Pulmonary artery endothelial cell (primary cell): ENCODE measurements around the gene TBCD. TPM values are rescaled to one million over a fixed set of nuclear protein-coding genes. Genes with fewer than 3 reads are reported as not detected.

ENCODE experiments used
- DNase-seq: peaks from one replicate; pipeline ENCODE4 v3.0.0-alpha.2; 2011; ENCODE audit warnings: low read depth, low spot score
- total RNA-seq: library from RNA; depleted of rRNA; stranded (reverse); fragments of >200 nt; gene quantifications from 2 replicates; pipeline ENCODE4 v1.2.3, GENCODE V29; 2014

TBCD gene
- total RNA-seq, 1 donor from 2014 or later = 77.0 TPM

- no peak for DNase-seq
Observed at GRCh38 chr17:82921426-82921825, 169.6 kb downstream of the TBCD start.

DNA sequence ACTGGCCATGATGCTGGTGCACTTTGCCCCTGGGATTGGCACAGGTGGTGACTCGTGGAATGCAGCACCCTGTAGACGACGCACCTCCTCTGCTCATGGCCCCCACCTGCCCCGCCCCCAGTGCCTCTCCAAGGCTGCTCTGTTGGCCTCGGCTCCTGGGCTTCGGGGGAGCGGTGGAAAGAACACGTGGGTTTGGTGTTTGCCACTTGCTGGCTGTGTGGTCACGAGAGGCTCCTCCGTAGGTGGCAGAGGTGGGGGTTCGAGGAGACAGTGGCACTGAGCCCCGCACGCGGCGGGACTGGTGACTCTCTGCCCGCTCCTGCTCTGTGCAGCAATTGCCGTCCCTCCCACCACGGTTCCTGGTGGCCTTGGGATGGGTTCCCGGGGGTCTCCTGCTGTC, 170.8 kb downstream of the TBCD start:
- no peak for DNase-seq

DNA sequence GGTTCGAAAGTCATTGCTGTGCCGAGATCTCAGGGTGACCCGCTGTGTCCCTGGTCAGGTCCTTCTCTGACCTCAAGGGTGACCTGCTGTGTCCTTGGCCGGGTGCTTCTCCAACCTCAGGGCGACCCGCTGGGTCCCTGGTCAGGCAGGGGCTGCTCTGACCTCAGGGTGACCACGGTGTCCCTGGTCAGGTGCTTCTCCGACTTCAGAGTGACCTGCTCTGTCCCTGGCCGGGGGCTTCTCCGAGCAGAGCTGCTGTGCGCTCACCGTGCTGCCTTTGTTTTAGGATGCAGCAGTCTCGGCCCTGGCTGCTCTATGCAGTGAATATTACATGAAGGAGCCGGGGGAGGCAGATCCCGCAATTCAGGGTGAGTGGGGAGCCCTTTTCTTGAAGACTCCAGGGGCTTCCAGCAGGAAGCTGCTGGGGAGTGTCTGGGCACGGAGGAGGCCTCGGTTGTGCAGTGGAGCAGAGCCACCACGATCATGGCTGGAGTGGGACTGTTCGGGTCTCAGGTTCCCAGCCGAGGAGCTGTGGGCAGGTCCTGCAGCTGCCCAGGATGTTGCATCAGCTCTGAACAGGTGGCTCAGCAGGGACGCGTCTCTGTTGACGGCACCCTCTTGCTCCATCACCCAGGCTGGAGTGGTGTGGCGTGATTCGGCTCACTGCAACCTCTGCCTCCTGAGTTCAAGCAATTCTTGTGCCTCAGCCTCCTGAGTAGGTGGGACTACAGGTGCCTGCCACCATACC, 171.7 kb downstream of the TBCD start:
- no peak for DNase-seq

DNA sequence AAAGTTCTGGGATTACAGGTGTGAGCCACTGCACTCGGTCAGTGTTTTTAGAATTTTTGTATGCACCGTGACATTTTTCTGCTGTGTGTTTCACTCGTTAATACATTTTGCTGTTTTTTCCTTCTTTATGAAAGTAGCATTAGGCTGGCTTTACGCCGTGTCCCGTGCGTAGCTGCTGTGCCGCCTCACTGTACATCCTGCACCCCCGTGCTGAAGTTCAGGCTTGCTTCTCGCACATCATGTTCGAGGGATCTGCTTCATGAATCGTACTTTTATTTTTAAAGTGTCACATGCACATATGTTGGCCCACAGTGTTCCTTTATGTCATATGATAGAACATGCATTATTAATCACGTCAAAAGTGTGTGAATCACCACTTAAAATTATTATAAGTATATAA, 172.3 kb downstream of the TBCD start:
- DNase-seq = no peak

GRCh38 chr17:82924812-82925211, 172.9 kb downstream of the TBCD start:
- DNase-seq = no peak

- DNase-seq = no peak
Observed at GRCh38 chr17:82925336-82925735, 173.5 kb downstream of the TBCD start.

DNA sequence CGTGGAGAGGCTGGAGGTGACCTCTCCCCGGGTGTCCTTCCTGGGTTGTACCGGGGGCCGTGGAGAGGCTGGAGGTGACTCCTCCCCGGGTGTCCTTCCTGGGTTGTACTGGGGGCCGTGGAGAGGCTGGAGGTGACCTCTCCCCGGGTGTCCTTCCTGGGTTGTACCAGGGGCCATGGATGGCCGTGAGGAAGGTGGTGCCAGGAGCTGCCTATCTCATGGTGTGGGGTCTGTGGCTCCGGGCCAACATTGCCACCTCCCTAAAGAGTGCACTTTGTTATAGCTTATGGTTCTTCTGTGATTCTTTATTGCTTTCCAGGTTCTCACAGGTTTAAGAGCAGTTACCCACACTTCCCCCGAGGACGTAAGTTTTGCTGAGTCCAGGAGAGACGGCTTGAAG, 174.2 kb downstream of the TBCD start:
- DNase-seq = no peak

- no peak for DNase-seq
Observed at GRCh38 chr17:82926716-82927115, 174.9 kb downstream of the TBCD start.

DNA sequence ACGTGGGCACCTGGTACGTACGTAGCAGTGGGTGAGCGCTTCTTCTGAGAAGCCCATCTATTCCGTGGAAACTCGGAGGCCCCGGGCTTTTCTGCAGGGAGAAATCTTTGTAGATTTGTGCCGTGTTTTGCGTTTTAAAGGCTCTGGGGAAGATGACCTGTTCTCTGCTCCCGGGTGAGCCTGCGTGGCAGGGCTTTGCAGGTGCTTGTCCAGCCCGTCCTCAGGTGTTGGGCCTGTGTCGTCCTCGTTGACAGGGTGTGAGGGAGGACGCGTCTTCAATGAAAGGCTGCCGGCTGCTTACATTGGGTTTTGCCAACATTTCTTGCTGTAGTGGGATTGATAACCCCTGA, 175.4 kb downstream of the TBCD start:
- DNase-seq = no peak

- no peak for DNase-seq
Observed at GRCh38 chr17:82927661-82928601, 176.1 kb downstream of the TBCD start.

- no peak for DNase-seq
Observed at GRCh38 chr17:82929011-82929622, 177.3 kb downstream of the TBCD start.

DNA sequence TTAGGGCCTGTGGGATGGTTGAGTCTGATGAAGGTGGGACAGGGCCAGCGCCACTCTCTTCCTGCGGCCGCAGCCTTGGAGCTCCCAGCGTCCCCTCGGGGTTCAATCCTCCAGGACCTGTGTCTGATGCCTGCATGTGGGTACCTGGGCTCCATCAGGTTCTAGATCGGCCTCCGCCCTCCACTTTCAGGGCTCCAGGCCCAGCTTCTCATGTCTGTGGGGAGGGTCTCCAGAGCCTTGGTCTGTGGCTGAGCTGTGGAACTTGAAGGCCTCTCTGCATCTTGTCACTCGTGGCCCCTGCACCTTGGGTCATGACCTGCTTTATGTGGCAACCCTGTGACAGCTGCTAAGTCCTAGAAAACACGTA, 177.8 kb downstream of the TBCD start:
- no peak for DNase-seq

GRCh38 chr17:82930043-82930923, 178.4 kb downstream of the TBCD start:
- no peak for DNase-seq

DNA sequence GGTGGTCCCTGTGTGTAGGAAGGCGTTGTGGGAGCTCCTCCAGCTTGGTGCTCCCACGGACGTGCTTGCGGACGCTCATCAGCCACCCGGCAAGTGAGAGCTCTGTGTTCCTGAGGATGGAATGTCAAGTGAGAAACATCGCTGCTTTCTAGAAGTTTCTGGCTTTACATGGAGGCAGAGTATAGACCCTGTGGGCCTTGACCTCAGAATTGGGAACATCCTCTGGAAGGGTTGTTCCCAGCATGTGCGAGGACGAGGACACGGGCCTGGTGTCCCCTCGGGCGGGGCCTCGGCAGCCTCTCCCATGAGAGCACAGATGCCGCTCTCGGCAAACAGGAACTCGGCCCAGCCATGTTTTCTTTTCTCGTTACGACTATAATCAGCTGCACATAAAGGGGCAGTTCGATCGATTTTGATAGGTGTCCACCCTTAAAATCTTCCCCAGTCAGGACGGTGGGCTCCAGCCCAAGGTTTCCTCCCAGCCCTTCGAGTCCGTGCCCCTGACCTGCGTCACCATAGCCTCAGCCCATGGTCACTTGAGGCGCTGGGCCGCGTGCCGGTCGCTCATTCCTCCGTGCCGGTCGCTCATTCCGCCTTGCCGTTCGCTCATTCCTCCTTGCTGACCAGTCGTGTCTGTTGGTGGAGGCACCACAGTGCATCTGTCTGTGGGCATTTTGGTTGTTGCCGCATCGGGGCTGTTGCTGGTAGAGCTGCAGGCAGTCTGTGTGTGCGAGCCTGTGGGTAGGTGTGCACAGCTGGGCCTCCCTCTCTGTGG, 179.2 kb downstream of the TBCD start:
- DNase-seq = no peak

DNA sequence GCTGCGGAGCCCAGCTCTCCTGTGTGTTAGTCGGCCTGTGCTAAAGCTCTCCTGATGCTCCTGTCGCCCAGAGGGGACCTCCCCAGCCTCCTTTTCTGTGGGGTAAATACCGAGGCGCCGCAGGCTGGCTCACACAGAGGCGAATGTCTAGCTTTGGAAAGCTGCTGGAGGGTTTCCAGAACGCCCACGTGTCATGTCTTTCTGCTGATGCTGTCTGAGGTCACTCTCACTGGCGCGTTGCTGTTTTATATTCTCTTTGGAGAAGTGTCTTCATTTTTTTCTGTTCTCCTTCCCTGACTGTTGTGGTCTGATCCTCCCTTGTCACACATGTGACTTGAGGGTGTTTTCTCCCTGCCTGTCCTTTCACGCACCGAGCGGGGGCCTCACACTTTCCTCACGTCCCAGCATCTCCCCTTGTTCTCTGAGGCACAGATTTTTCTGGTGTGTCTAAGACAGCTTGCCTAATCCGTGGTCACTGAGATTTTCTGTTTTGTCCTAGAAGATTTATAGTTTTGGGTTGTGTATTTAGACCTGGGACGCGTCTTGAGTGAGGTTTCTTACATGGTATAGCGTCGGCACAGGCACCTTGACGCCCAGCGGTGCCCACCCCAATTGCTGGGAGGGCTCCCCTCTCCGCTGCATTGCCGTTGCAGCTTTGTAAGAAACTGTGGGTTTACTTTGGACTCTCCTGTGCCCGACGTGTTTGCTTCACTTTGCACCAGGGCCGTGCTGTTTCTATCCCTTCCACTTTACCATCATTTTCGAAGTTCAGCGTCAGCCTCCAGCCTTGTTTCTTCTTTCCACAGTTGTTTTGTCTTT, 180.0 kb downstream of the TBCD start:
- no peak for DNase-seq

DNA sequence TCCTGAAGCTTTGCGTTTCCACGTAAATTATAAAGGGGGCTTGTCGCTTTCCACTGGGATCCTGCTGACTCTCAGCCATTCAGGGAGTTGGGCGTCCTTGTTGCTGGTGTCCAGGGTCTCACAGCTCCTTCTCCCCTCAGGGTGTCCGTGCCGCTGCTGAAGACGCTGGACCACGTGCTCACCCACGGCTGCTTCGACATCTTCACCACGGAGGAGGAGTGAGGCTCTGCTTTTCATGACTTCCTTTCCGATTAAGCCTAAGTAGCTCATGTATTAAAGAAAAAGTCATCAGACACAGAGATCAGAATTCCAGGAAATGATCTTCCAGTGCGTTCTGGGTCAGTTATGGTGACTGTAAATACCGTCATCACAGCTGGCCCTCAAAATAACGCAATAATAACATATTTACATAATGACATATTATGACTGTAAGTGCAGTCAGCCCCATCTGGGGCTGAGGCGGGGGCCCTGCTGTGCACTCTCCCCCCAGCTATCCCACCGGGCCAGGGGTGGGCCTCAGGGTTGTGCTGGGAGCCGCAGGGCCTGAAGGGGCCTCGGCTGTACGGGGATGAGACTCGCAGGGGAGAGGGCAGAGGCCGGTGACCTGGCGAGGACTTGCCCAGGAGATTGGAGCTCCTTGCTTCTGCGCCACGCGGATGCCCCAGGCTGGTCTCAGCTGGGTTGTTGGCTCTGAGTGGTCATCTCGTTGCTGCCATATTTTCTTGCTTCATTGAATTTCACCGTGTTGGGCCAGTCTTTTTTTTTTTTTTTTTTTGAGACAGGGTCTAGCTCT, 180.8 kb downstream of the TBCD start:
- no peak for DNase-seq

DNA sequence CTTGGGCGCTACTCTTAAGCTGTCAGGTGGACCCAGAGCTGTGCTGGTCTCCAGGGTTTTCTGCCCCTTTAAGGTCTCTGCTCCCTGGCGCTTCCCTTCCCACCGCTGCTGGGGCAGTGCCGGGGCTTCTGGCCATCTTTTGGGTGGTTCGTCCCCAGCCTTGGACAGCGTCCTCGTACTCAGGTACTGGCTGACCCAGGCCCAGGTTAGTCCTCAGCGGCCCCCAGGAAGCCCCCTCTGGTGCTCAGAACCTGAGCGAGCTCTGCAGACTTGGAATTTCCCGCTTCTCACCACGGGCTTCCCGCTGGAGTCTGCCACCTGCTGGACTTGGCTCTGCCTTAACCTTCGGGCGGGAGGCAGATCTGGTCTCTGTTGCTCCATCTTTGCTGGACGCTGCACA, 182.0 kb downstream of the TBCD start:
- DNase-seq = no peak

DNA sequence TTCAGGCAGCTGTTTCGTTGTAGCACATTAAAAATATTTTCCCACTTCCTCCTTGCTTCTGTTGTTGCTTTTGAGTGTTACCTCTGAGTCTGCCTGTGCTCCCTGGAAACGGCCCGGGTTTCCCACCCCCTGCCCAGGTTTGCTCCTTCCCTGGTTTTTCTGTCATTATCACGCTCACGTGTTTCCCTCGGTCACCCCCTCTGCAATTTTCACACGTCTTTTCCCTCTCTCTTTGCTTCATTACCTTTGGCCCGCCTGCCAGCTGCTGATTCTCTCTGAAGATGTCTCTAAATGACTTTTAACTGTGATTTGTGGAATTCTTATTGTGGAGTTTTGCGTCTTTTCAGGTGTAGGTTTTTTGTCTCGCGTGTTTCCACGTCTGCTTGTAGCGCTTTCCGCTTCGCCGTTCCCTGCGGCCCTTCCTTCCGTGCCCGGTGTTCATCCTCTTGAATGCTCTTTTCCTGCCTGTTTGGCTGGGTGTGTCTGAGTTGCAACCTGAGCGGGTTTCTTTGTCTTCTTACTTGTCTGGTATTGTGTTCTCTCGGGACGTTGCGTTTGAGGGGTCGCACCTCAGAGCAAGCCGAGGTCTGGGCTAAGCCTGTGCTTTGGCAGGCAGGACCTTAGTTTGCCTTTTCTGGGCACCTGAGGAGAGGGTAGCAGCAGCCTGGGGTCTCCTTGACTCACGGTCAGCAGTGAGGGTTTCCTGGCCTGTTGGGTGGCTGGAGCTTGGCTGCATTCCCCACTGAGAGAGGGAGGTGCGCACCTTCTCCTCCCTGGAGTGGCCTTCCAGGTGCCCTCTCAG, 184.3 kb downstream of the TBCD start:
- DNase-seq = no peak
